Small intestine (tissue), 7 donors: ENCODE measurements around the gene TUT4. TPM values are rescaled to one million over a fixed set of nuclear protein-coding genes. Genes with fewer than 3 reads are reported as not detected.

Experiments
- DNase-seq, 2 donors: peaks; one replicate each; pipeline versions ENCODE4 v3.0.0 to v3.0.0-alpha.2; 2013
- FAIRE-seq: peaks from 2 replicates; lab custom pipeline; 2012; peaks lifted over from hg19 to GRCh38; lab: Jason Lieb, UNC
- H3K27ac ChIP-seq, 3 donors: one replicate each; pipeline ENCODE4 v1.5.1; 2013; ENCODE audit warnings: low read length in 2 of 3, mild to moderate bottlenecking in 2 of 3, control low read depth in 1 of 3, inconsistent platforms in 1 of 3, low read depth in 1 of 3, moderate library complexity in 1 of 3
- H3K27me3 ChIP-seq, 3 donors: one replicate each; pipeline ENCODE4 v1.6.1; 2013; ENCODE audit warnings: low read length in 3 of 3, inconsistent platforms in 1 of 3; ENCODE audit not compliant: control insufficient read depth in 3 of 3, insufficient read depth in 3 of 3
- H3K36me3 ChIP-seq, 3 donors: one replicate each; pipeline ENCODE4 v1.6.1; 2013; ENCODE audit warnings: low read length in 3 of 3, inconsistent platforms in 1 of 3, low read depth in 1 of 3, mild to moderate bottlenecking in 1 of 3, moderate library complexity in 1 of 3; ENCODE audit not compliant: control insufficient read depth in 3 of 3, insufficient read depth in 2 of 3
- H3K4me1 ChIP-seq, 3 donors: one replicate each; pipeline ENCODE4 v1.6.1; 2013; ENCODE audit warnings: low read length in 2 of 3, inconsistent platforms in 1 of 3, low read depth in 1 of 3, mild to moderate bottlenecking in 1 of 3, moderate library complexity in 1 of 3; ENCODE audit not compliant: control insufficient read depth in 3 of 3, insufficient read depth in 2 of 3
- H3K4me3 ChIP-seq, 3 donors: one replicate each; pipeline ENCODE4 v1.5.1; 2013; ENCODE audit warnings: low read length in 3 of 3, control low read depth in 1 of 3, inconsistent platforms in 1 of 3, low read depth in 1 of 3, mild to moderate bottlenecking in 1 of 3, moderate library complexity in 1 of 3
- H3K9me3 ChIP-seq, 2 donors: one replicate each; pipeline ENCODE4 v1.6.1; 2013; ENCODE audit warnings: low read depth in 1 of 2, low read length in 1 of 2; ENCODE audit not compliant: control insufficient read depth in 2 of 2, insufficient read depth in 1 of 2
- WGBS, 3 donors: extraction: QIAGEN DNeasy Blood & Tissue Kit; methylation state at CpG; one replicate each; pipeline ENCODE4 v1.1.7; 2013; 5-methylcytosine and 5-hydroxymethylcytosine counted together
- polyA plus RNA-seq, 4 donors: library from polyadenylated mRNA; stranded (reverse) in 3 of 4; unstranded in 1 of 4; fragments of 200-250 nt in 3 of 4; fragments of 120-200 nt in 1 of 4; gene quantifications; one replicate each; pipeline versions ENCODE4 v1.2.1 to v1.2.3, GENCODE V29; 2013
- donor health status: healthy with polysubstance abuse.
- donor health status: control.
- donor health status: control.
- donor health status: Bipolar disorder and iron deficiency.
- donor health status: healthy.

The TUT4 gene
- polyA plus RNA-seq, 4 donors, result 2.9 to 69.3 (median 7.0) TPM

- WGBS, 3 donors, result 58 to 76% (median 73%) methylated on average over 3 of the region's 3 CpGs
- no peak for FAIRE-seq
Observed at GRCh38 chr1:52595061-52595460, 42.2 kb upstream of the TUT4 start.

GRCh38 chr1:52593495-52593894, 40.6 kb upstream of the TUT4 start:
- H3K27ac ChIP-seq, result no peak overlapping the region
- no peaks in the 10 kb centered on the region for H3K36me3 ChIP-seq
- no peaks in the 10 kb centered on the region for H3K4me1 ChIP-seq
- no peaks in the 10 kb centered on the region for H3K9me3 ChIP-seq
- no peak overlapping the region for H3K4me3 ChIP-seq
- FAIRE-seq, result no peak
- 90 to 94% (median 91%) methylated on average over 1 of the region's 1 CpG for WGBS, 3 donors
- no peaks in the 10 kb centered on the region for H3K27me3 ChIP-seq
- DNase-seq, result no peak

More at GRCh38 chr1:52595061-52595460, 42.2 kb upstream of the TUT4 start:
- H3K4me3 ChIP-seq, result no peak overlapping the region
- no peak for DNase-seq
- no peaks in the 10 kb centered on the region for H3K36me3 ChIP-seq
- no peaks in the 10 kb centered on the region for H3K4me1 ChIP-seq
- H3K27ac ChIP-seq, result no peak overlapping the region
- no peaks in the 10 kb centered on the region for H3K27me3 ChIP-seq
- H3K9me3 ChIP-seq, result no peaks in the 10 kb centered on the region

DNA sequence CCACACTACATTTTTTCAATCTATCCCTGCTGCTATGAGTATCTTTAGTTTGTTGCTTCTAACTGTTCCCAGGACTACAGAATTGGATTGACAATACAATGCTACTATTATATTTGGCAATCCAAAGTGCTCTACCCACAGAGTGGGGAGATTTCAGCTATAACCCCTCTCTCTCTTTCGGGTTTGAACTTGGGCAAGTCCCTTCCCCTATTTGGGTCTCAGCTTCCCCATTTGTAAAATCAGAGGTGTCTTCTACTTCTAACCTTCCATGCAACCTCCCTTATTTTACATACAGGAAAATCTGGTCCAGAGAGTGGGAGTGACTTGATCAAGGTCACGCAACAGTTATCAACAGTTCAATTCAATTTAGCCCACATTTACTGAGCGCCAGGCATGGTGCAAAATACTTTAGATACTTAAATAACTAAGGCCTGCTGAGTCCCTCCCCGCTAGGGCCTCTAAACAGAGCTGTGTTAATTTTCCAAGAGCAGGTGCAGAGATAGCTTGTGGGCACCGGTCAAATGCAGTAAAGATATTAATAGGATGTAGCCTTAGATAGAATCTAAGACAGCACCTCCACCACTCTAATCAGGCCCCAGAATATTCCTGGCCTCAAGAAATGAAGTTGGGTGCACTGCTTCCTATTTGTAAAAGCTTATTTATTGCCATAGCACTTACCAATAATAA, 39.9 kb upstream of the TUT4 start:
- DNase-seq (no peak), FAIRE-seq (no peak)
- no peak overlapping the region for H3K27ac ChIP-seq
- no peaks in the 10 kb centered on the region for H3K36me3 ChIP-seq
- 46 to 71% (median 67%) methylated on average over 5 of the region's 5 CpGs for WGBS, 3 donors
- H3K4me3 ChIP-seq, result no peak overlapping the region
- H3K27me3 ChIP-seq, result no peaks in the 10 kb centered on the region
- no peaks in the 10 kb centered on the region for H3K4me1 ChIP-seq
- no peaks in the 10 kb centered on the region for H3K9me3 ChIP-seq

- Histone ChIP-seq H3K36me3 (no peaks in the 10 kb centered on the region), H3K9me3 (no peaks in the 10 kb centered on the region), H3K27ac (no peak overlapping the region), H3K27me3 (no peaks in the 10 kb centered on the region), H3K4me3 (no peak overlapping the region), H3K4me1 (no peaks in the 10 kb centered on the region)
- FAIRE-seq (no peak), DNase-seq (no peak)
- 58 to 64% (median 58%) methylated on average over 6 of the region's 6 CpGs for WGBS, 3 donors
Observed at GRCh38 chr1:52590266-52590665, 37.4 kb upstream of the TUT4 start.

DNA sequence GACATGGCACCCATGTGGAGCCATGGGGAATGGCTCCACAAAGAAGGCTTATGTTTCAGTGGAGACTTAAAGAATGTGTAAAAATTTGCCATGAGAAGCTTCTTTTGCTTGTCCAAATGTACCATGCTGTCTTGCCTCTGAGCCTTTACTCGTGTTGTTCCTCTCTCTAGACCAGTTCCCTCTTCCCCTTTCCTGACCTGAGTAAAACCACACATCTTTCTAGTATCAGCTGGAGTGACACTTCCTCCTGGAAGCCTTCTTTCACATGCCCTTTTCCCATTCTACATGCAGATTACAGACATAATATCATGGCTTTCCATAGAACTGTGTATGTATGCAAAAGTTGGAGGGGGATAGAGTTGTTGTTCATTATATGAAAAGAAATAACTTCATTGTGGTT, 35.6 kb upstream of the TUT4 start:
- Histone ChIP-seq H3K9me3 (no peaks in the 10 kb centered on the region), H3K27me3 (no peaks in the 10 kb centered on the region), H3K4me1 (no peaks in the 10 kb centered on the region), H3K36me3 (no peaks in the 10 kb centered on the region), H3K27ac (no peak overlapping the region), H3K4me3 (no peak overlapping the region)
- WGBS, 3 donors, result 57 to 67% (median 64%) methylated on average over 1 of the region's 1 CpG
- DNase-seq (no peak), FAIRE-seq (no peak)

DNA sequence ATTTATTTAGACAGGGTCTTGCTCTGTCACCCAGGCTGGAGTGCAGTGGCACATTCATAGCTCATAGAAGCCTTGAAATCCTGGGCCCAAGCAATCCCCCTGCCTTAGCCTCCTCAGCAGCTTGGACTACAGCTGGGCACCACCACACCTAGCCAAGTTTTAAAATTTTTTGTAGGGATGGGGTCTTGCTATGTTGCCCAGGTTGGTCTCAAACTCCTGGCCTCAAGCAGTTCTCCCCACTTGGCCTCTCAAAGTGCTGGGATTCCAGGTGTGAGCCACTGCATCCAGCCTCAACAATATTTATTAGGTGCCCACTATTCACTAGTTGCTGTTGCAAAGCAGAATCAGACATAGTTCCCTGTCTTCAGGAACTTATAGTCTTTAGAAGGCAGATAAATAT, 35.1 kb upstream of the TUT4 start:
- no peak overlapping the region for H3K4me3 ChIP-seq
- H3K27ac ChIP-seq, result no peak overlapping the region
- H3K27me3 ChIP-seq, result no peaks in the 10 kb centered on the region
- H3K9me3 ChIP-seq, result no peaks in the 10 kb centered on the region
- H3K36me3 ChIP-seq, result no peaks in the 10 kb centered on the region
- no peak for DNase-seq
- FAIRE-seq, result no peak
- no peaks in the 10 kb centered on the region for H3K4me1 ChIP-seq

GRCh38 chr1:52585474-52585873, 32.6 kb upstream of the TUT4 start:
- no peak overlapping the region for H3K4me3 ChIP-seq
- 39 to 72% (median 72%) methylated on average over 1 of the region's 1 CpG for WGBS, 3 donors
- no peaks in the 10 kb centered on the region for H3K27me3 ChIP-seq
- no peaks in the 10 kb centered on the region for H3K9me3 ChIP-seq
- DNase-seq (no peak), FAIRE-seq (no peak)
- H3K36me3 ChIP-seq, result no peaks in the 10 kb centered on the region
- H3K4me1 ChIP-seq, result no peaks in the 10 kb centered on the region
- no peak overlapping the region for H3K27ac ChIP-seq

GRCh38 chr1:52582116-52582696, 29.3 kb upstream of the TUT4 start:
- Histone ChIP-seq H3K27ac (no peak overlapping the region), H3K4me1 (no peaks in the 10 kb centered on the region), H3K36me3 (no peaks in the 10 kb centered on the region), H3K27me3 (no peaks in the 10 kb centered on the region), H3K4me3 (no peak overlapping the region), H3K9me3 (no peaks in the 10 kb centered on the region)
- DNase-seq (no peak), FAIRE-seq (no peak)
- WGBS, 3 donors, result 91 to 92% (median 92%) methylated on average over 10 of the region's 10 CpGs

GRCh38 chr1:52580283-52580682, 27.4 kb upstream of the TUT4 start:
- Histone ChIP-seq H3K4me1 (no peaks in the 10 kb centered on the region), H3K27me3 (no peaks in the 10 kb centered on the region), H3K4me3 (no peak overlapping the region), H3K9me3 (no peaks in the 10 kb centered on the region), H3K36me3 (no peaks in the 10 kb centered on the region), H3K27ac (no peak overlapping the region)
- 83 to 98% (median 91%) methylated on average over 3 of the region's 3 CpGs for WGBS, 3 donors
- DNase-seq (no peak), FAIRE-seq (no peak)
